ENCODE results near the gene DNMT3L.
"Not testable (repeated sequence)": the region's sequence is repeated elsewhere in the genome, so short reads cannot be mapped to it uniquely, and the experiment has no call there.

DNMT3L gene

GRCh38 chr21:44294391-44295162 is 32.9 kb upstream of the DNMT3L start:
- no peak for DNase-seq

GRCh38 chr21:44293551-44294231 is 32.0 kb upstream of the DNMT3L start:
- no peak for DNase-seq

GRCh38 chr21:44292812-44293195 is 31.1 kb upstream of the DNMT3L start:
- DNase-seq = no peak

- DNase-seq = no peak
Observed at GRCh38 chr21:44291936-44292811, 30.5 kb upstream of the DNMT3L start.

GRCh38 chr21:44291078-44291935 is 29.6 kb upstream of the DNMT3L start:
- no peak for DNase-seq

- no peak for DNase-seq
Observed at GRCh38 chr21:44290327-44291077, 28.8 kb upstream of the DNMT3L start.

- no peak for DNase-seq
Observed at GRCh38 chr21:44289381-44290010, 27.8 kb upstream of the DNMT3L start.

- DNase-seq = no peak
Observed at GRCh38 chr21:44288251-44289110, 26.8 kb upstream of the DNMT3L start.

- no peak for DNase-seq
Observed at GRCh38 chr21:44286716-44287632, 25.3 kb upstream of the DNMT3L start.

- no peak for DNase-seq
Observed at GRCh38 chr21:44286086-44286715, 24.5 kb upstream of the DNMT3L start.

- DNase-seq = no peak
Observed at GRCh38 chr21:44285138-44285992, 23.7 kb upstream of the DNMT3L start, which contains the start of gene AIRE. AIRE (plus strand) TSS chr21:44285876; CDS start chr21:44286007, 131 bp downstream.

- no peak for DNase-seq
Observed at GRCh38 chr21:44283948-44284347, 22.3 kb upstream of the DNMT3L start.

- DNase-seq = not testable (repeated sequence)
Observed at GRCh38 chr21:44283211-44283785, 21.6 kb upstream of the DNMT3L start.

- DNase-seq = no peak
Observed at GRCh38 chr21:44282370-44282769, 20.7 kb upstream of the DNMT3L start.

- DNase-seq = no peak
Observed at GRCh38 chr21:44281801-44282200, 20.1 kb upstream of the DNMT3L start.

- no peak for DNase-seq
Observed at GRCh38 chr21:44279354-44280260, 17.9 kb upstream of the DNMT3L start.
